Lower leg skin (tissue), 4 donors: ENCODE results near the gene CCDC91. TPM values are rescaled to one million over a fixed set of nuclear protein-coding genes. Genes with fewer than 3 reads are reported as not detected.

Source experiments
- DNase-seq, 2 donors: peaks; one replicate each; pipeline ENCODE4 v3.0.0-alpha.2; 2019; ENCODE audit warnings: low spot score in 2 of 2
- H3K4me3 ChIP-seq: fragments of 200-600 bp; sonication (generic); 2 replicates; pipeline ENCODE4 v1.5.1; 2017; ENCODE audit warnings: mild to moderate bottlenecking, low read depth; ENCODE audit not compliant: poor library complexity, severe bottlenecking
- POLR2A ChIP-seq, 2 donors: fragments of 450-650 bp; IDR thresholded peaks; one replicate each; pipeline ENCODE4 v1.6.1; 2016 to 2017; ENCODE audit warnings: antibody characterized with exemption in 2 of 2, mild to moderate bottlenecking in 1 of 2, moderate library complexity in 1 of 2
- WGBS, 2 donors: methylation state at CpG; one replicate each; pipeline ENCODE4 v1.1.5; 2018; 5-methylcytosine and 5-hydroxymethylcytosine counted together
- intact Hi-C: fragments of 100-400 bp; cut with DNase I; formaldehyde crosslinking; loops from one replicate; pipeline ENCODE4 v1.15.0; 2023; ENCODE audit warnings: low total_unique reads
- total RNA-seq, 4 donors: library from RNA; depleted of rRNA; stranded (reverse); fragments of >200 nt; gene quantifications; one replicate each; pipeline ENCODE4 v1.1.0, GENCODE V29; 2016
- TF ChIP-seq, protein P1 (sequence below), 3 donors: fragments of 450-650 bp; IDR thresholded peaks; one replicate each; pipeline ENCODE4 v1.5.1; 2016; ENCODE audit warnings: antibody characterized with exemption in 3 of 3, mild to moderate bottlenecking in 3 of 3, moderate library complexity in 2 of 3

CCDC91 gene
- total RNA-seq, 4 donors from 2014 or later: 13.8 to 31.0 (median 23.3) TPM

GRCh38 chr12:28202374-28203130, 12.3 kb downstream of the CCDC91 start:
- intact Hi-C loops: no loop called here
- no peak for DNase-seq

DNA sequence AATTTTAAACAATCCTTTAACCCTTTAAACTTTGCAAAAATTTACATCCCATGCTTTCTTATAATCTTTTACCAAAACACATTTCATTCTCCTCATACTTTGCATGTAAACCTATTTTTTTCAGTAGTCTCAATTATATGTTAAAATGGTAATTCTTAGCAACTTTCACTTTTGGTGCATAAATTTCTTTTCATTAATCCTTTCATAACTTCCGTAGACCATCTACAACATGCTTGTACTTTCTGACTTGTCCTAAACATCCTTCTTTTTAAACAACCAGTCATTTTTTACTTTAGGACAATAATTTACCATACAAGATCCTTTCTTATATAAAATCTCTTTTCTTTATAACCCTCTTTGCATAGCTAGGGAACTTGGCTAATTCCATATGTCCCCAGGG, 19.5 kb downstream of the CCDC91 start:
- DNase-seq: no peak
- TF ChIP-seq, protein P1, sequence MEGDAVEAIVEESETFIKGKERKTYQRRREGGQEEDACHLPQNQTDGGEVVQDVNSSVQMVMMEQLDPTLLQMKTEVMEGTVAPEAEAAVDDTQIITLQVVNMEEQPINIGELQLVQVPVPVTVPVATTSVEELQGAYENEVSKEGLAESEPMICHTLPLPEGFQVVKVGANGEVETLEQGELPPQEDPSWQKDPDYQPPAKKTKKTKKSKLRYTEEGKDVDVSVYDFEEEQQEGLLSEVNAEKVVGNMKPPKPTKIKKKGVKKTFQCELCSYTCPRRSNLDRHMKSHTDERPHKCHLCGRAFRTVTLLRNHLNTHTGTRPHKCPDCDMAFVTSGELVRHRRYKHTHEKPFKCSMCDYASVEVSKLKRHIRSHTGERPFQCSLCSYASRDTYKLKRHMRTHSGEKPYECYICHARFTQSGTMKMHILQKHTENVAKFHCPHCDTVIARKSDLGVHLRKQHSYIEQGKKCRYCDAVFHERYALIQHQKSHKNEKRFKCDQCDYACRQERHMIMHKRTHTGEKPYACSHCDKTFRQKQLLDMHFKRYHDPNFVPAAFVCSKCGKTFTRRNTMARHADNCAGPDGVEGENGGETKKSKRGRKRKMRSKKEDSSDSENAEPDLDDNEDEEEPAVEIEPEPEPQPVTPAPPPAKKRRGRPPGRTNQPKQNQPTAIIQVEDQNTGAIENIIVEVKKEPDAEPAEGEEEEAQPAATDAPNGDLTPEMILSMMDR (IDR thresholded peaks at IDR 0.05): no peak
- no peak for TF ChIP-seq POLR2A (IDR thresholded peaks at IDR 0.05)
- intact Hi-C loops: no loop called here
- no peak overlapping the region for H3K4me3 ChIP-seq
- 48 to 97% methylated on average over 1 of the region's 1 CpG for WGBS, 2 donors

More at GRCh38 chr12:28202374-28203130, 12.3 kb downstream of the CCDC91 start:
- TF ChIP-seq, protein P1 (IDR thresholded peaks at IDR 0.05): no peak
- TF ChIP-seq POLR2A (IDR thresholded peaks at IDR 0.05): no peak
- WGBS, 2 donors: 96 to 100% methylated on average over 1 of the region's 1 CpG
- H3K4me3 ChIP-seq: no peak overlapping the region

GRCh38 chr12:28212182-28212581, 21.9 kb downstream of the CCDC91 start:
- DNase-seq: no peak
- TF ChIP-seq, protein P1 (IDR thresholded peaks at IDR 0.05): no peak
- no peak for TF ChIP-seq POLR2A (IDR thresholded peaks at IDR 0.05)
- intact Hi-C loops: no loop called here
- no peak overlapping the region for H3K4me3 ChIP-seq
- 89 to 91% methylated on average over 3 of the region's 3 CpGs for WGBS, 2 donors

GRCh38 chr12:28215021-28215420, 24.8 kb downstream of the CCDC91 start:
- H3K4me3 ChIP-seq: no peak overlapping the region
- intact Hi-C loops: no loop called here
- TF ChIP-seq, protein P1 (IDR thresholded peaks at IDR 0.05): no peak
- no peak for TF ChIP-seq POLR2A (IDR thresholded peaks at IDR 0.05)
- no peak for DNase-seq

DNA sequence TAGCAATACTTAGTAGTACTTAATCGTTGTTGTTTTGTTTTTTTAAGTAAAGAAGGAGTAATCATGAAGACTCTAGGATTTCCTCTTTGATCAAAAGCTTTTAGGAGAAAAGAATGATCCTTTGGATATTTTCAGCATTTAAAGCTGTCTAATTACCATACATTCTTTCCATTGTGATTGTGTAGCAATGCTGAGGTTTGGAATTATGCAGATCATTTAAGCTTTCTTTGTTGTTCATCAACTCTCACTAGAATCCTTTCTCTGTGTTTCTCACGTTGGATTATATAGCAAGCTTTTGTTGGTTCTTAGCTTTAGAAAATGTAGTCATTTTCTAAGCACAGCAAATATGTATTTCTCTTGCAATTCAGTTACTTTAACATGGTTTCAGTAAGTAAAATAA, 25.8 kb downstream of the CCDC91 start:
- no peak overlapping the region for H3K4me3 ChIP-seq
- intact Hi-C loops: no loop called here
- WGBS, 2 donors: 77 to 81% methylated on average over 2 of the region's 2 CpGs
- TF ChIP-seq POLR2A (IDR thresholded peaks at IDR 0.05): no peak
- TF ChIP-seq, protein P1 (IDR thresholded peaks at IDR 0.05): no peak
- no peak for DNase-seq

DNA sequence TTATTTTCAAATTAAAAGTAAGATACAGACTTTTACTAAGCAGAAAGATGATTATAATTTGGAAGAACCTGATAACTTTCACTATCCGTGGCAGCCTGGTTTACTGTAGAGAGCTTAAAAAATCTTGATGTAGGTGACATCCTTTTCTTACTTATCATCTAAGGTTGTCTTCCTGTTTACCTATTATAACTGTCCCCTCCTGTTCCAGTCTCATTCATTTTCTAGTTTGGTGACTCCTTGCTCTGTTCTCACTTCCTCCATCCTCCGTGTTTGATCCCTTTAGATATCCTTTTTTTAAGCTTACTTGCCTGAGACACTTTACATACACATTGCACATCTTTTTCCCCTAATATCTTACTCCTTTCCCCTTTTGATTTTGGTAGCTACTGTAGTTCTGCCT, 27.5 kb downstream of the CCDC91 start:
- DNase-seq: no peak
- no peak for TF ChIP-seq POLR2A (IDR thresholded peaks at IDR 0.05)
- TF ChIP-seq, protein P1 (IDR thresholded peaks at IDR 0.05): no peak
- intact Hi-C loops: no loop called here
- no peak overlapping the region for H3K4me3 ChIP-seq
- WGBS, 2 donors: 81 to 90% methylated on average over 2 of the region's 2 CpGs
